PFSK-1 (cell line): Measurements from ENCODE around the gene ACP3.

Experiments
- FOXP2 ChIP-seq: optimal IDR thresholded peaks from 2 replicates; pipeline ENCODE3; 2011; ENCODE audit warnings: borderline replicate concordance, control low read depth, inconsistent platforms; ENCODE audit not compliant: insufficient read depth; ENCODE audit errors: extremely low read length, extremely low read depth
- POLR2AphosphoS5 ChIP-seq: IDR thresholded peaks from 2 replicates; pipeline ENCODE4 v1.6.1; 2012; ENCODE audit warnings: low read depth, mild to moderate bottlenecking, control low read depth, low read length, moderate library complexity
- SIN3A ChIP-seq: IDR thresholded peaks from 2 replicates; pipeline ENCODE4 v1.6.1; 2012; ENCODE audit warnings: mild to moderate bottlenecking, low read length, moderate library complexity, borderline replicate concordance; ENCODE audit not compliant: insufficient read depth
- TAF1 ChIP-seq: IDR thresholded peaks from 2 replicates; pipeline ENCODE4 v1.6.1; 2012; ENCODE audit warnings: low read length, control low read depth, borderline replicate concordance; ENCODE audit not compliant: insufficient read depth
- TF ChIP-seq, protein P1 (sequence below), 2 experiments: IDR thresholded peaks; 2 replicates each; pipeline versions ENCODE4 v1.6.1 to v1.8.0; 2011 to 2012; ENCODE audit warnings: low read depth in 2 of 2, low read length in 2 of 2, control low read depth in 1 of 2, inconsistent platforms in 1 of 2, mild to moderate bottlenecking in 1 of 2, moderate library complexity in 1 of 2; ENCODE audit not compliant: insufficient read depth in 1 of 2

ACP3 gene

DNA sequence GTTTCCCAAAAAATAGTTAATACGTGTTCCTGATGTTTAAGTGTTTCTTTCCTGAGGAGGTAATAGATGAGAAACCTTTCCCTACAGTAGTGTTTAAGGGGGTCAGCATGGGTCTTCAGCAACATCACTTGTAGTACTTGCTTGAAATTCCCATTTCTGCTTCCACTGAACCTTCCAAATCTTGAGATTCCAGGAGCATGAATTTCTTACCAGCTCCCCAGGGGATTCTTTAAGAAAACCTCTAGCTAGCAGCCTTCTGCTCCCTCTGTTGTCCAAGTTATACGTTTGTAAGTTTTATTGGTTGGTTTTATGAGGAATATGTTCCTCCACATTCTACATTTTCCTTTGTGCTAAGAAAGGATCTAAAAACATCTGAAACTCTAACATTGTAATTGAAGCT, 38.2 kb upstream of the ACP3 start:
- TF ChIP-seq, protein P1, sequence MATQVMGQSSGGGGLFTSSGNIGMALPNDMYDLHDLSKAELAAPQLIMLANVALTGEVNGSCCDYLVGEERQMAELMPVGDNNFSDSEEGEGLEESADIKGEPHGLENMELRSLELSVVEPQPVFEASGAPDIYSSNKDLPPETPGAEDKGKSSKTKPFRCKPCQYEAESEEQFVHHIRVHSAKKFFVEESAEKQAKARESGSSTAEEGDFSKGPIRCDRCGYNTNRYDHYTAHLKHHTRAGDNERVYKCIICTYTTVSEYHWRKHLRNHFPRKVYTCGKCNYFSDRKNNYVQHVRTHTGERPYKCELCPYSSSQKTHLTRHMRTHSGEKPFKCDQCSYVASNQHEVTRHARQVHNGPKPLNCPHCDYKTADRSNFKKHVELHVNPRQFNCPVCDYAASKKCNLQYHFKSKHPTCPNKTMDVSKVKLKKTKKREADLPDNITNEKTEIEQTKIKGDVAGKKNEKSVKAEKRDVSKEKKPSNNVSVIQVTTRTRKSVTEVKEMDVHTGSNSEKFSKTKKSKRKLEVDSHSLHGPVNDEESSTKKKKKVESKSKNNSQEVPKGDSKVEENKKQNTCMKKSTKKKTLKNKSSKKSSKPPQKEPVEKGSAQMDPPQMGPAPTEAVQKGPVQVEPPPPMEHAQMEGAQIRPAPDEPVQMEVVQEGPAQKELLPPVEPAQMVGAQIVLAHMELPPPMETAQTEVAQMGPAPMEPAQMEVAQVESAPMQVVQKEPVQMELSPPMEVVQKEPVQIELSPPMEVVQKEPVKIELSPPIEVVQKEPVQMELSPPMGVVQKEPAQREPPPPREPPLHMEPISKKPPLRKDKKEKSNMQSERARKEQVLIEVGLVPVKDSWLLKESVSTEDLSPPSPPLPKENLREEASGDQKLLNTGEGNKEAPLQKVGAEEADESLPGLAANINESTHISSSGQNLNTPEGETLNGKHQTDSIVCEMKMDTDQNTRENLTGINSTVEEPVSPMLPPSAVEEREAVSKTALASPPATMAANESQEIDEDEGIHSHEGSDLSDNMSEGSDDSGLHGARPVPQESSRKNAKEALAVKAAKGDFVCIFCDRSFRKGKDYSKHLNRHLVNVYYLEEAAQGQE (IDR thresholded peaks at IDR 0.05; ENCODE audit: insufficient read depth in 1 of 2, low read depth in 2 of 2, low read length in 2 of 2), result no peak
- no peak for TF ChIP-seq FOXP2
- no peak for TF ChIP-seq TAF1
- TF ChIP-seq SIN3A, result no peak
- no peak for TF ChIP-seq POLR2AphosphoS5

DNA sequence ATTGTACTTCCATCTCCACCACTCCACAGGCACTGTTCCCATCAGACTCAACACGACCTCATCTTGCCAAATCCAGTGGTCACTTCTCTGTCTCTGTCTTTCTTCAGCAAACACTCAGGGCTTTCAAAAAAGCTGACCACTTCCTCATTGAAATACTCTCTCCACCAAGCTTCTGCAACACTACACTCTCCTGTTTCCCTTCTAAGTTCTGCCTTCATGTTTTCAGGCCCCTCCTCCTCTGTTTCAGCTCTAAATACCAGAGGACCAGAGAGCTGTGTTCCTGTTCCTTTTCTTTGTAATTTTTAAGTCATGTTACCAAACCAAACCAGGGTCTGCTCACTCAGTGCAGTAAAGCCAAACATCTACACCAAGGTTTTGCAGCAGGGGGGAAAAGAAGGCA, 33.8 kb upstream of the ACP3 start:
- TF ChIP-seq TAF1 (no peak), SIN3A (no peak)

DNA sequence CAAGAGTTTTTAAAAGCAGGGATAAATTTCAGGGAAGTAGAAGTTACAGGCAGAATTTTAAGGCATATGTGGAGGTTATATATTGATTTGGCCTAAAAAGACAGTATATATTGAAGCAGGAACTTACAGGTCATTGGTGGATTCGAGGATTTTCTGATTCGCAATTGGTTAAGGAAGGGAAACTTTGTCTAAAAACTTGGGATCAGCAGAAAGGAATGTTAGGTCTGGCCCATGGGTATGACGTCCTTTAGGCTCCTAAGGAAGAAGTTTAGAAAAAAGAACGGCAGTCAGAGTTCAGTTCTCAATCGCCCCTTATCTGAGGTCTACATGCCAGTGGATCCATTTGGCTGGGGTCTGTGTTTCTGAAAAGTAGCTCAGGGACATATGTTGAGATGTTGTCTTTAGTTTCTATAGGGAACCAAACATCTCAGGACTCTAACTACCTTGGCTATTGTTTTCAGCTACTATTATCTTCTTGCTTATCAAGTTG, 33.2 kb upstream of the ACP3 start:
- TF ChIP-seq SIN3A (no peak), POLR2AphosphoS5 (no peak), FOXP2 (no peak), TAF1 (no peak)
- TF ChIP-seq, protein P1 (IDR thresholded peaks at IDR 0.05; ENCODE audit: insufficient read depth in 1 of 2, low read depth in 2 of 2, low read length in 2 of 2), result no peak

DNA sequence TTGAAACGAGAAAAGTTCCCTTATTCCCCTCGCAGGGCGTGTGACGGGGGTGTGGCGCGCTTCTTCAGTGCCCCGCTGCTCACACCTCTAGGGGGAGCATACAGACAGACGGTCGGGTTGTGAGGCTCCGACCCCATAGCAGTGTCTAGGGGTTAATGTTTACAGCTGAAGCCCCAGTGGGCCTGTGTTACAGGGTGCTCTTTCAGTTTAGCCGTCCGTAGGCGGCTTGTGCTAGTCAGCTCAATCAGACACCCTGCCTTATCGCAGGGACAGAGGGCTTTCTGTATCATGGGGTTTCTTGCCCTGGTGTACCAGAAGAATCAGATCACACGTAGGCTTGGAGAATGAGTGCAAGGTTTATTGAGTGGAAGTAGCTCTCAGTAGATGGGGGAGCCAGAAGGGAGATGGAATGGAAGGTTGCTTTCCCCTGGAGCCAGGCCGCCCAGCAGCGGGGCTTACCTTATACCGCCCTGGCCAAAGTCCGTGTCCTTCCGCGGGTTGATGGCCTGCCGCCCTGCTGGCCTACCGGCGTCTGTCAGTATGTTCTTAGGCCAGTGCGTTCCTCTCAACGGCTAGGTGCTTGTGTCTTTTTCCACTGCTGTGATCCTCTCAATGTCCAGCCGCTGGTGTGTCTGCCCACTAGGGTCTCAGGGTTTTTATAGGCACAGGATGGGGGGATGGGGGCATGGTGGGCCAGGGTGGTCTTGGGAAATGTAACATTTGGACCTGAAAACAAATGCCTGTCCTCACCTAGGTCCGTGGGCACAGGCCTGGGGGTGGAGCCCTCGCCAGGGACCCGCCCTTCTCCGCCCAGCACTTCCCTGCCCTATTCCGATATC, 32.2 kb upstream of the ACP3 start:
- no peak for TF ChIP-seq POLR2AphosphoS5
- TF ChIP-seq, protein P1 (IDR thresholded peaks at IDR 0.05; ENCODE audit: insufficient read depth in 1 of 2, low read depth in 2 of 2, low read length in 2 of 2), result no peak
- TF ChIP-seq TAF1, result no peak
- no peak for TF ChIP-seq FOXP2
- TF ChIP-seq SIN3A, result no peak

DNA sequence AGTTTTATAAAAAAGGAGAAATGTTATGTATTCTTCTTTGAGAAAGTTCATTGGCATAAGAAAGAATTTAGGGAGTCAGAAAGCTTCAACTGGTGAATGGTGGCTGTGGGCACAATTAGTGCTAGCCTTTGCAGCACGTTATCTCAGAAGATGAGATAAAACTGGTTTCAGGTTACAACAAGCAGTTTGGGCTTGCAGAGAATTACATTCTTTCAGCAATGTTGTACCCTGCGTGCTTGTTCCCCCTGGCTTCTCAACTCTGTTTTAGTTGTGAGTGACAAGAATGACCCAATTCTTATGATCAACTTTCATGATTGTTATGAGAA, 31.6 kb upstream of the ACP3 start:
- TF ChIP-seq SIN3A (no peak), TAF1 (no peak), POLR2AphosphoS5 (no peak), FOXP2 (no peak)
- TF ChIP-seq, protein P1 (IDR thresholded peaks at IDR 0.05; ENCODE audit: insufficient read depth in 1 of 2, low read depth in 2 of 2, low read length in 2 of 2), result no peak
